ENCODE results near the gene EXOC4.

- TF ChIP-seq POLR2A (IDR thresholded peaks at IDR 0.05; ENCODE audit: low read length) (no peak), GATA1 (IDR thresholded peaks at IDR 0.05; ENCODE audit: low read depth, low read length) (no peak)
Observed at GRCh38 chr7:134045716-134046115, 792.8 kb downstream of the EXOC4 start.

All from erythroblast (primary cell).